HK-2 (cell line): ENCODE data around the gene LDLRAD4.

Experiments
- DNase-seq: peaks from one replicate; pipeline ENCODE4 v3.0.0-alpha.2; 2018; ENCODE audit not compliant: unreplicated experiment

Gene LDLRAD4

GRCh38 chr18:13616041-13616440 lies 397.5 kb downstream of the LDLRAD4 start:
- DNase-seq, result no peak

DNA sequence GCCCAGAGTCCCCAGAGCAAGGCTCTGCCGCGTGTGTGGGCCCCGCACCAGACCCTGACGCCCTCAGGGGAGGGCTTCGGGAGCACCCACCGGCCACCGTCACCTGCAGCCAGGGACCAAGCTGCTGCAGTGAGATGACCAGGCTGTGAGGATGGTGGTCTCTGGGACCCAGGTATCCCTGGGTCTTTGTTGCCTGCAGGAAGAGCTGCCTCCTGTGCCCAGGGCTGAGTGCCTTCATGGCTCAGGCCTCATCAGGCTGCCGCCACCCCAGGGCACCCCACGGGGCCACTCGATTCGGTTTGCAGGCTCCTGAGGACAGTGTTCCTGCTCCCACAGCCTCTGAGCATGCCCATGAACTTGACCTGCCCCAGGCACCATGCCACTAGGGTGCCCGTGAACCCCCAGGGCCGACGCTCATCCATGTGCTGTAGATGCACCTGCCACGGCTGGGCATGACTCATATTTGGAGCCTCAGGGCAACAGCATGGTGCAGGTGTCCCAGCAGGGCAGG lies 398.0 kb downstream of the LDLRAD4 start:
- no peak for DNase-seq

GRCh38 chr18:13617826-13618515 lies 399.4 kb downstream of the LDLRAD4 start:
- no peak for DNase-seq

DNA sequence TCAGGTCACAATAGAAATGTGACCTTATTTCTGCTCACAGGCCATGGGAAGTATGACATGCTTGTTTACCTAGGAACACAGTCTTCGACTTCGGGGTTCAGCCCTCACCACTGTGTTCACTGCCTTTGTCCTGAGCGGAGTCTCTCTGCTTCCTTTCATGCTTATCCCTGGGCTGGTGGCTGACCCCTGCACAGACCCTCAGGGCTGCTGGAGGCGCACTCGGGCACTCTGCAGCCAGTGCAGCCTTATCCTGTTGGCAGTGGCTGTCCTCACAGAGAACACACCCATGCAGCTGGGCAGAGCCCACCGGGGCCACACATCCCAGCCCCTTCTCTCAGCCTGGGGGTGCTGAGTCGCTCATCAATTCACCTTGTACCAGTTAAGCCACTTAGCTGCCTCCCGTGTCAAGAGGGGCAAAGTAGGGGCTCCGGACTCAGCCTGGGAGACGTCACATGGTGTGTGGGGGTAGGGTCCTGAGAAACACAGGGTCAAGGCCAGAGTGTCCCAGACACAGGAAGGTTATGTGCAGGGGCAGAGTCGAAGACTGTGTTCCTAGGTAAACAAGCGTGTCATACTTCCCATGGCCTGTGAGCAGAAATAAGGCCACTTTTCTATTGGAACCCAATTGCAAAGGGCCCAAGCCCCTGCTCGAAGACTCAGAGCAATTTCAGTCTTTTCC lies 400.3 kb downstream of the LDLRAD4 start:
- no peak for DNase-seq

GRCh38 chr18:13619505-13620205 lies 401.1 kb downstream of the LDLRAD4 start:
- DNase-seq, result no peak

DNA sequence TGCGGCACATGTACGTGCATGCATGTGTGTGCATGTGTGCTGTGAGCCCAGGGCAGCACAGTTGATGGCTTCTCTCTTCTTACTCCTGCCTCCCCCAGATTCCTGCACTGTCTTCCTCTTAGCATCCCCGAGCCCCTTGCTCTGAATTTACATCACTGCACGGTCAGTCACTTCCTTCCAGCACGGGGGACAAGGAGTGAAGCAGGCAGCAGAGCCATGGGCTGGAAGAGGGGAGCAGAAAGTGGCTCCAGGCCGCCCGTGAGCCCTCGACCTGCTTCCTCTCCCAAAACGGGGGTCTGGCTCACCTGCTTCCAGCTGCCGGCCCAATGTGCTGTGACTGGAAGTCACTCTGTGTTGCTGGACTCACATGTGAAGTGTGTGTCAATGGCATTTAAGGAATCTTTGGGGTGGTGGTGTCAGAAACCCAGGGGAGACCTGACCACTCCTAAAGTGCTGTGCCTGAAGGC lies 401.7 kb downstream of the LDLRAD4 start:
- DNase-seq, result no peak

DNA sequence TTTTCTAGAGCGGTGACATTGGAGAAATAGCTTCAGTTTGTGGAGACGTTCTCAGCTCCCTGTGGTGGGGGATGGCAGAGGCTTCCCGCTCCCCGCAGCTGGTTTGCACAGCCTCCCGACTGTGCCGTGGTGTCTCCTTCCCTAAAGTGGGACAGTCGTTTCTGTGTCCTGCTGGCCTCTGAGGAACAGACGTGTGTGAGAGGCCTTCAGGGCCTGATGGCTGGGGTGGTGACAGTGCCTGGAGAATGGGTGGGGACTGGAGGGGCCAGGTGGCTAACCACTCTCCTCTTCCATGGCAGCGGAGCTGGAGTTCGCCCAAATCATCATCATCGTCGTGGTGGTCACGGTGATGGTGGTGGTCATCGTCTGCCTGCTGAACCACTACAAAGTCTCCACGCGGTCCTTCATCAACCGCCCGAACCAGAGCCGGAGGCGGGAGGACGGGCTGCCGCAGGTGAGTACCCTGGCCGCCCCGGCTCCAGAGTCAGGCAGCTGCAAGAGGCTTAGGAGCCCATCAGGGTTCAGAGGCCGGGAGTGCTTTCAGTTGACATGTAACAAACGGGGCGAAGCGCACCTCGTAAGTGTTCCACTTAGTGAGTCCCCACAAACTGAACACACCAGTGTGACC lies 402.4 kb downstream of the LDLRAD4 start:
- no peak for DNase-seq

DNA sequence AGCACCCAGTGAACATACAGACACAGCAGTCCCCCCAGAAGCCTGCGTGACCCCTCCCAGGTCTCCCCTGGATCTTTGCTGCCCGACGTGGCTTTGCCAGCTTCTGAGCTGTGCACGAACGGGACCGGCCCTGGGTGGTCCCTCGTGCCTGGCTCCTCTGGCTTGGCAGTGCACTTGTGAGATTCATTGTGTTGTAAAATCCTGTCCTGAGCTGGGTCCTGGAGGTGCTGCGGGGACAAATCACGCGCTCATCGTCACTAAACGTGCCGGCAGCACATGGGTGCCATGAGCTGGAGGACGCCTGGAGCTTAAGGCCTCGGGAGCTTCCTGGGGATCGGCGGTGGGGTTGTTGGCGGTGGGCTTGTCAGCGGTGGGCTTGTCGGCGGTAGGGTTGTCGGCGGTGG lies 402.9 kb downstream of the LDLRAD4 start:
- no peak for DNase-seq

DNA sequence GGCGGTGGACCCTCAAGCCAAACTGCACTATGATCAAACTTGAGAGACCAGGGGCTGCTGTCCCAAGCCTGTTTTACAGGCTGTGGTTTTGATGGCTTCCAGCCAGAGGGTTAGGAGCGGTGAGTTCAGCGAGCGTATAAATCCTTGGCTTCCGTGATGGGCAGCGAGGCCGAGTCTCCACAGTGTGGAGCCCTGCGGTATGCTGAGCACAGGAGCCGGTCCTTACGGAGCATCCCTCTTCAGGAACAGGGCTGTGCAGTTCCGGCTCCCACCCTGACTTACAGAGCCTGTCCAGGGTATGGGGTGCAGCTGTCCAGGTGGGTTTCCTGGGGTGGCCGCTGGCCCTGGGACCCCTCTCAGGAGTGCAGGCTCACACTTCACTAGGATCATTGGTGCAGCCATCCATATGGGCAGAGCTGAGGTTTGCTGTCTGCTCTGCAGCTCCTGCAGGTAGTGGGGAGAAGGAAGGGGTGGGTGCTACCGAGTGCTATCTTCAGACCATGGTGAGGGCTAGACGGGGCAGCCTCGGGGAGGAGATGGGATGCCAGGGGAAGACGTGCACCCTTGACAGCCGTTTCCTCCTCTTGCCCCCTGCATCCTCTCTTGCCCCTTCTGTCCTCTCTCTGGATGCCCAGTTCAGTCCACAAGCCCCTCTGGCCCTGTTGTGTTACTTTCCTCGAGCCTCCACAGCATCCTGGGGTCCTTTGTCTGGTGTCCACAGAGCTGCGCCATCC lies 403.5 kb downstream of the LDLRAD4 start:
- no peak for DNase-seq

DNA sequence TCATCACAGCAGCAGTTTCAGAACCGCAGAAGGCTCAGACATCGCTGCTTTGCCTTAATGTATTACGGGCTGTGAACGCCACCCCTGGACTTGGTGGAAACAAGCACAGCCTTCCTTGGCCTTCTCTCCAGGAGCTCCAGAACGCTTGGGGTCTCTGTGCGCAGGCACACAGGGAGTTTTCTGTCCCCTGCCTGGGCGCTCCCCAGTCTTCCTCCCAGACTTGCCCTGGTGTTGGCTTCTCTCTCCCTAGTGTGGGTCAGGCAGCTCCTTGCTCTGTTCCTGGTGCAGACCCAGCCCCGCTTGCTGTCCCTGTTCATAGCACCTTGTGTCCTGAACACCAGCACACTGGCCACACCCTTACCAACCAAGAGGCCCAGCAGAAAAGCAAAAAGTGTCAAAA lies 404.2 kb downstream of the LDLRAD4 start:
- no peak for DNase-seq

DNA sequence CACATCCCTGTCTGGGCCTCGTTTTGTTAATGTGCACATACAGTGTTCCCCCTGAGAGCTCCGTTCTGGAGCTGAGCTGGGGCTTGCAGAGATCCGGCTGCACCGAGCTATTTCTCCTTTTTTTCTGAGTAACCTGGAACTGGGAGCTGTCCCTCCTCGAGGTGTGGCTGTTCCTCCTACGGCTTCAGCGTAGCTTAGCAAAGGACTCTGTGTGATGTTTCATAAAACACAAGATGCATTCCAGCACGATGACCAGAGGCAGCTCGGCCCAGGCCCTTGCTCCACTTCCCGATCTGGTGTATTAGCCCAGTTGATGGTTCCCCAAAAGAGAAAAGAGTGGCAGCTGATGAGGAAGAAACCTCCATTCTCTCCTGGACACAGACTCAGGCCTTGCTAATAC lies 404.8 kb downstream of the LDLRAD4 start:
- DNase-seq, result no peak

DNA sequence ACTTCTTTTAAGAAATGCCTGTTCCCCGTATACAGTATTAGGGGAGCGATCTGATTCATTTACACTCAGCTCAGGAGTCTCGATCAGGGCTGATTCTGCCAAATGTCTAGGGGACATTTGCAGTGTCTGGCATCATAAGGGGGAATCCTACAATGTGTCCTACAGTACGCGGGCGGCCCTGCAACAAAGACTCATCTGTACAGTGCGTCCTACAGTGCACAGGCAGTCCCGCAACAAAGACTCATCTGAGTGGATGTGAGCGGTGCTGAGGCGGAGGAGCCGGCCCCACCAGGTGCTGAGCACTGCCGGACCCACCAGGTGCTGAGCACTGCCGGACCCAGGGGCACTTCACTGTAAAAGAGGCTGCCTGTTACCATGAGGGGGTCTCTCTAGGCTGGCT lies 405.3 kb downstream of the LDLRAD4 start:
- no peak for DNase-seq

DNA sequence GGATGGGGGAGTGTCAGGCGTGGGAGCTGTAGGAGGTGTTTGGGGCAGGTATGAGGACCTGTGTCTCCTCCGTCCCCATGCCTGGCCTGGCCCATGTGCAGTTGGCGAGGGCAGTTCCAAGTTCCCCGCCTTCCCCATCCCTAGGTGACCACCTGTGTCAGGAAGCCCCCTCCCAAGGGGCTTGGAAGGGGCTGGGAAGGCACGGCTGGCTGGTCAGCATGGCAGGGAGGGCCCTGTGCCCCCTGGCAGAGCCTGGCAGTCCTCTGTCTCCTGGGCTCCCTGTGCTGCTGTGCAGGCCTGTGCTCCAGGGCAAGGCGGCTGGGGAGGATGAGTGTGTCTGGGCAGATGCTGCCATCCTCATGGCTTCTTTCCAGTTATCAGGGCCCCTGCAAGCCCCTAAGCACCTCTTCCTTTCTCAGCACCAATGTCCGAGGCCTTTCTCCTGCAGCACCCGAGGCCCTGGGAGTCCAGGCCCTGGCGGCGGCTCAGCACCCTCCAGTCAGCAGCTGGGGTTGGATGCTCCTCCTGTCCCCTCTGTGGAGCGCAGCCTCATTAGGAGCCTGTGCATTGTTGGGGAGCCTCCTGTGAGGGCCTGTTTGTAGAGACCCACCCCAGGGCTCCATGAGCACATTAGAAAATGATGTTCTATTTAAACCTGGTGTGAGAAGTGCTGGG lies 406.1 kb downstream of the LDLRAD4 start:
- DNase-seq, result no peak

DNA sequence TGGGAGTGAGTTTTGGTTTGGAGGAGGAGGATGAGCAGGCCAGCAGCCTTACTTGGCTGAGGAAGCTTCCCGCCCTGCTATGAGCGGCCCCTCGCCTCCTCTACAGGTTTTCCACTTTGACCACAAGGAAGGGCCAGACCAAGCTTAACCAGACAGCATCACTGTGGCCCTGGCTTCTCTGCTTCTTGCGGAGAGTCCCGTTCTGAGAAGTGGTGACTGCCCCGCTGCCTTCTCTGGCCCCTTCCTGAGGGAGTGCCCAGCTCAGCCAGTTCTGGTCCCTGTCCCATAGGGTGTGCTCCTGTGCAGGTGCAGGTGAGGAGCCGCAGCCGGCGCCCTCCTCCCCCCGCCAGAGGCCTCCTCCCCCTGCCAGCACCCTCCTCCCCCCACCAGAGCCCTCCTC lies 406.8 kb downstream of the LDLRAD4 start:
- DNase-seq, result no peak

GRCh38 chr18:13625843-13626543 lies 407.4 kb downstream of the LDLRAD4 start:
- DNase-seq, result no peak

DNA sequence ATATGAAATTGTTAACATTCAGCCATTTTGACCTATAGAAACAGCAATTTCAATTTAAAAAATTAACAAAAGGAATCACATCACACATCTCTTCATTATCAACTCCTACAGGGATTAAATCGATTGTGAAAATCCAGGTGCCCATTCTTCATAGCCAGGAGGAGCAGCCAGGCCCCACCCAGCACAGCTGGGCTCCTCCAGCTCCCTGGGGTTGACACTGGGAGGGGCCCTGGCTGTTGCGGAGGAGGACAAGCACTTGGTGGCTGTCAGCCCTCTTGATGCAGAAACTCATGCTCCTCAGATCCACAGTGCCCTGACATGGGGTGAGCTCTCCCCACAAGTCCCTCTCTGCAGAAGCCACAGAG lies 408.0 kb downstream of the LDLRAD4 start:
- no peak for DNase-seq

DNA sequence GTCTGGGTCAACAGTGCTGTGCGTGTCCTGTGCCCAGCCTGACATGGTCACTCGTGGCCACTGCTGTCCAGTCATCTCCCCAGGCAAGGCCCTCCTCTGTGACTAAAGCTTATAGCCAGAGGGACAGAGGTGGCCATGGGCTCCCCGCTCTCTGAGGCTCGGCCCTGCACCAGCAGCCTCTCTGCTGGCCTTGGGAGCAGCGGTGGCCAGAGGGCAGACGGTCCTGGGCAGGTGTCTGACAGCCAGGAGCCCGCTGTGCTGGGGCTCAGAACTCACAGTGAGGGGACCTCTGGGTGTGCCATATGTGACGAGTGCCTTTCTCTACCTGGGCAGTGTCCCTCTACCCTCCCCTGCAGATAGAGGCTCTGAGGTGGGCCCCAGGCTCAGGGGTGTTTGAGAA lies 409.1 kb downstream of the LDLRAD4 start:
- no peak for DNase-seq

- DNase-seq, result no peak
Observed at GRCh38 chr18:13628211-13628610, 409.7 kb downstream of the LDLRAD4 start.

GRCh38 chr18:13629841-13630715 lies 411.5 kb downstream of the LDLRAD4 start:
- peak; percentile 25 for DNase-seq
